Uterus (tissue), 2 donors: ENCODE results near the gene ING1.

Source experiments
- POLR2A ChIP-seq, 2 donors: fragments of 450-650 bp; IDR thresholded peaks; one replicate each; pipeline ENCODE4 v1.6.1; 2016; ENCODE audit warnings: antibody characterized with exemption in 2 of 2, mild to moderate bottlenecking in 1 of 2, moderate library complexity in 1 of 2
- TF ChIP-seq, protein P1 (sequence below), 4 experiments: fragments of 200-600 bp in 2 of 4; fragments of 450-650 bp in 2 of 4; sonication (generic) in 2 of 4; IDR thresholded peaks; one replicate each; pipeline ENCODE4 v1.5.1; 2016 to 2019; ENCODE audit warnings: antibody characterized with exemption in 4 of 4, mild to moderate bottlenecking in 2 of 4, moderate library complexity in 1 of 4

GRCh38 chr13:110685305-110686020 lies 28.0 kb upstream of the ING1 start:
- TF ChIP-seq, protein P1, sequence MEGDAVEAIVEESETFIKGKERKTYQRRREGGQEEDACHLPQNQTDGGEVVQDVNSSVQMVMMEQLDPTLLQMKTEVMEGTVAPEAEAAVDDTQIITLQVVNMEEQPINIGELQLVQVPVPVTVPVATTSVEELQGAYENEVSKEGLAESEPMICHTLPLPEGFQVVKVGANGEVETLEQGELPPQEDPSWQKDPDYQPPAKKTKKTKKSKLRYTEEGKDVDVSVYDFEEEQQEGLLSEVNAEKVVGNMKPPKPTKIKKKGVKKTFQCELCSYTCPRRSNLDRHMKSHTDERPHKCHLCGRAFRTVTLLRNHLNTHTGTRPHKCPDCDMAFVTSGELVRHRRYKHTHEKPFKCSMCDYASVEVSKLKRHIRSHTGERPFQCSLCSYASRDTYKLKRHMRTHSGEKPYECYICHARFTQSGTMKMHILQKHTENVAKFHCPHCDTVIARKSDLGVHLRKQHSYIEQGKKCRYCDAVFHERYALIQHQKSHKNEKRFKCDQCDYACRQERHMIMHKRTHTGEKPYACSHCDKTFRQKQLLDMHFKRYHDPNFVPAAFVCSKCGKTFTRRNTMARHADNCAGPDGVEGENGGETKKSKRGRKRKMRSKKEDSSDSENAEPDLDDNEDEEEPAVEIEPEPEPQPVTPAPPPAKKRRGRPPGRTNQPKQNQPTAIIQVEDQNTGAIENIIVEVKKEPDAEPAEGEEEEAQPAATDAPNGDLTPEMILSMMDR (IDR thresholded peaks at IDR 0.05), result no peak
- no peak for TF ChIP-seq POLR2A (IDR thresholded peaks at IDR 0.05)
